22Rv1 (cell line): Measurements from ENCODE around the gene ARL11.

Experiments
- CTCF ChIP-seq: fragments of 450-650 bp; IDR thresholded peaks from 2 replicates; pipeline ENCODE4 v1.5.1; 2017; ENCODE audit warnings: mild to moderate bottlenecking
- ZFX ChIP-seq: fragments of 450-650 bp; IDR thresholded peaks from 2 replicates; pipeline ENCODE4 v1.6.1; 2017; ENCODE audit warnings: antibody characterized with exemption, borderline replicate concordance

- TF ChIP-seq CTCF, result no peak
- no peak for TF ChIP-seq ZFX
Measured at GRCh38 chr13:49629947-49630346, 1.6 kb downstream of the ARL11 start.
